LNCaP clone FGC (cell line): ENCODE results near the gene CHST3.

Experiments
- DNase-seq: peaks from one replicate; pipeline ENCODE4 v3.0.0-alpha.2; 2011; ENCODE audit warnings: low read depth
- H3K4me3 ChIP-seq: 2 replicates; pipeline ENCODE4 v1.5.1; 2011; ENCODE audit warnings: mild to moderate bottlenecking, low read depth, low read length, control low read depth
- TF ChIP-seq, protein P1 (sequence below): IDR thresholded peaks from 2 replicates; pipeline ENCODE4 v1.5.1; 2012; ENCODE audit warnings: mild to moderate bottlenecking; ENCODE audit not compliant: control insufficient read depth, insufficient read depth; ENCODE audit errors: extremely low read depth

CHST3 gene

DNA sequence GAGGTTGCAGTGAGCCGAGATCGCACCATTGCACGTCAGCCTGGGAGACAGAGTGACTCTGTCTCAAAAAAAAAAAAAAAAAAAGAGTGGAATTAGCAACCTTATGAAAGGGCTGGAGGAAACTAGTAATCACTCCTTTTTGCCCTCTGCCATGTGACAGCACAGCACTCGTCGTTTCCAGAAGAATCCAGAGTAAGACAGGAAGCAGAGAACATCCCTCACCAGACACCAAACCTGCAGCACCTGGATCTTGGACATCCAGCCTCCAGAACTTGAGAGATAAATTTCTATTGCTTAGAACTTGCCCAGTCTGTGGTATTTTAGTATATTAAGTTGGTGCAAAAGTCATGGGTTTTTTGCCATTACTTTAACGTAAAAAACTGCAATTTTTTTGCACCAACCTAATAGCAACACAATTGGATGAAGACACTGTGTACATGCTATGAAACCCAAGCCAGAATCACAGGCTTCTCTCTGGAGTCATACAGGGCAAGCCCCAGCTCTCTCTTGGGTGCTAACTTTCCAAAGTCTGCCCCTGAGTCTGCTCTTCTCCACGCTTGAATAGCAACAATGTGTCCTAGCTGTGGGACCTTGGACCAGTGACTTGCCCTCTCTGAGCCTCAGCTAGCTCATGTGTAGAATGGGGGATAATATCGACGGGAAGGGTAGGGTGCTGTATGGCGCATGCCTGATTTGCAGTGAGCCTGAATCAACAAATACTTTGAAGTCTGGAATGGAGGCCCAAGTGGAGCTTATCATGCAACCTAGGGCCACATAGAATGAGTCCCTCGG is 55.1 kb downstream of the CHST3 start:
- no peak overlapping the region for H3K4me3 ChIP-seq
- DNase-seq = no peak
- TF ChIP-seq, protein P1, sequence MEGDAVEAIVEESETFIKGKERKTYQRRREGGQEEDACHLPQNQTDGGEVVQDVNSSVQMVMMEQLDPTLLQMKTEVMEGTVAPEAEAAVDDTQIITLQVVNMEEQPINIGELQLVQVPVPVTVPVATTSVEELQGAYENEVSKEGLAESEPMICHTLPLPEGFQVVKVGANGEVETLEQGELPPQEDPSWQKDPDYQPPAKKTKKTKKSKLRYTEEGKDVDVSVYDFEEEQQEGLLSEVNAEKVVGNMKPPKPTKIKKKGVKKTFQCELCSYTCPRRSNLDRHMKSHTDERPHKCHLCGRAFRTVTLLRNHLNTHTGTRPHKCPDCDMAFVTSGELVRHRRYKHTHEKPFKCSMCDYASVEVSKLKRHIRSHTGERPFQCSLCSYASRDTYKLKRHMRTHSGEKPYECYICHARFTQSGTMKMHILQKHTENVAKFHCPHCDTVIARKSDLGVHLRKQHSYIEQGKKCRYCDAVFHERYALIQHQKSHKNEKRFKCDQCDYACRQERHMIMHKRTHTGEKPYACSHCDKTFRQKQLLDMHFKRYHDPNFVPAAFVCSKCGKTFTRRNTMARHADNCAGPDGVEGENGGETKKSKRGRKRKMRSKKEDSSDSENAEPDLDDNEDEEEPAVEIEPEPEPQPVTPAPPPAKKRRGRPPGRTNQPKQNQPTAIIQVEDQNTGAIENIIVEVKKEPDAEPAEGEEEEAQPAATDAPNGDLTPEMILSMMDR = no peak

DNA sequence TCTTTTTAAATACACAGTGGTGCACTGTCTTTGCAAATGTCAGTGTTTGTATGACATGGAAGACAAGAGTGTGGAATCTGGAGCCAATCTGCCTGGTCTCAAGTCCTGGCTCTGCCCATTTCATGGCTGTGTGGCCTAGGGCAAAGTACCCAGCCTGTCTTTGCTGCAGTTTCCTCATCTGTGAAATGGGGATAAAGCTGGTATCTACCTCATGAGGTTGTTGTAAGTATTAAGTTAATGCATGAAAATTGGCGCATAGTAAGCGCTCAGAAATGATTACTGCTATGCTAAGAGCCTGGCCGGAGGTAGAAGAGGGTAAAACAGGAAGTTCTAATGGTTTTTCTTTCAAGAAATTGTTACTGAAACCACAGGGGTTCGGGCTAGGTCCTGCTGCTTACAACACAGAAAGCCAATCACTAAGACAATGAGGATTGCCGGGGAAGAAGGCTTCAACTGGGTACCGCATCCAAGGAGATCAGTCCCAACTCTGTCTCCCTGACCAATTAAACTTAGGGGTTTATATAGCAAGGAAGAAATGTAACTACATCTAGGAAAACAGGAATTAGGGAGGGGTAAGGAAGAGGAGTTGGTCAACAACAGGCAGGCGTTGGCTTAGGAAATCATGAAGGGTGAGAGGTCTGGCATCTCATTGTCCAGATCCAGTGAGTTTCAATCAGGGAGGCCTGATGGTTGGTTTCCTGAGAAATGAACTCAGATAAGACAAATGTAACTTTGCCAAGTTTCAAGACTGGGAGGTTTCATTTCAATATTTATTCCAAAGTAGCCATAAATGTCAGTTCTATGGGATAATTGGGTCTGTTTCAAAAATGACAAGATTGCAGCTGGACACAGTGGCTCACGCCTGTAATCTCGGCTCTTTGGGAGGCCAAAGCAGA is 57.0 kb downstream of the CHST3 start:
- TF ChIP-seq, protein P1 = no peak
- DNase-seq = no peak
- no peak overlapping the region for H3K4me3 ChIP-seq

DNA sequence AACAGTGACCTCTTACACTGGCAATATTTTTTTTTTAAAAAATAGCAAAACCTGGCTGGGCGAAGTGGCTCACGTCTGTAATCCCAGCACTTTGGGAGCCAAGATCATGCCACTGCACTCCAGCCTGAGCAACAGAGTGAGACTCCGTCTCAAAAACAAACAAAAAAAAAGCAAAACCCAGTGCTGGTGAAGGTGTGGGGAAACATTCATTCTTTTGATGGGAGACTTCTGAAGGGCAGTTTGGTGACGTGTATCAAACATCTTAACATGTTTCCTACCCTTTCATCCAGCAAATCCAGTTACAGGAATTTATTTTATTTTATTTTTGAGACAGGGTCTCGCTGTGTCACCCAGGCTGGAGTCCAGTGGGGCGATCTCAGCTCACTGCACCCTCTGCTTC is 58.0 kb downstream of the CHST3 start:
- no peak overlapping the region for H3K4me3 ChIP-seq
- DNase-seq = no peak
- TF ChIP-seq, protein P1 = no peak

DNA sequence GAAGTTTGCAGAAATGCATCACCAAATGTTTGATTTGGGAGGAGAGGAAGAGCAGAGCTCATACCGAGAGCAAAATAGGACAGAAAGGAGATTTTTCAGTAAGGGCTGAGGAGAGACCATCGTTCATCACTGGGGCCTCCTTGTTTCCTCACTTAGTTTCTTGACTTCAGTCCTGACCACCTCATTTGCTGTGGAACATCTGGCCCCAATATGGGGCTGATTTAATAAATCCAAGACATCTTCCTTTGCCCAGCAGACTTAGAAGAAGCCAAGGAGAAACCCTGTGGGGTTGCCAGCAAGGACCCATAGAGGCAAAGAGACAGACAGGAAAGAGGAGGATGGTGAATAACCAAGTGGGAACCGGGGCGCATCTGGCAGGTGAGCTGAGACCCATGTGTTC is 60.4 kb downstream of the CHST3 start:
- no peak overlapping the region for H3K4me3 ChIP-seq
- no peak for DNase-seq
- TF ChIP-seq, protein P1 = no peak

DNA sequence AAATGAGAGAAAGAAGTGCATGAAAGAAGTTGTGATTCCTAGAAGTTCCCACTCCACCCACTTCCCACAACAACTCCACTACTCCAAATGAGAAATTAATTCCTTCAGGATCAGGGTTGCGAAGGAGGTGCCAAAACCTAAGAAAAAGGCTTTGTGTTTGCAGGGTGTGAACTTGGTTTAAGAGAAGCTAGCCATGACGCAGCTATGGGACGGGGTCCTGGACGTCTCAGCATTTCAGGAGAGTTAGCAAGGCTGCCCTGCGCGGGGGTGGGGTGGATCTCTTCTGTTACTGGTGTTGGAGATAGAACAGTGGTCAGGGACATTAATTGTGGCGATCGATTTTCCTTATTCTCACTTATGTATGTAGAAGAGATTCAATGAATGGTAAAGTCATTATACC is 61.2 kb downstream of the CHST3 start:
- TF ChIP-seq, protein P1 = no peak
- DNase-seq = no peak
- no peak overlapping the region for H3K4me3 ChIP-seq

DNA sequence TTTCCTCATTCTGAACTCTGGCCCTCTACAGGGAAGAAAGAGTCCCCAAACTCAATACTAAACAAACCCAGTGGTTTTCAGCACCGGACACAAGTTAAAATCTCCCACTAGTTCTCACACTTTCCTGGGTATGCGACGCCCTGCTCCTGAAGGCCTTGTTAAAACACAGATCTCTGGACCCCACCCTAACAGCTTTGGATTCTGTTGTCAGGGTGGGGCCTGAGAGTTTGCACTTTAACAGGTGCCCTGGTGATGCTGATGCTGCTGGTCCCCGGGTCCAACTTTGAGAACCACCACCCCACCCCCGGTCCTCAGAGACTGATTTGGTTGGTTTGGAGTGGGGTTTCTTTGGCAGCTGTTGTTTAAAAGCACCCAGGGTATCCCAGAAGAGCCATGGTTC is 61.6 kb downstream of the CHST3 start:
- TF ChIP-seq, protein P1 = no peak
- no peak overlapping the region for H3K4me3 ChIP-seq
- no peak for DNase-seq
